Endothelial cell of umbilical vein (primary cell): Measurements from ENCODE around the gene LITAF. TPM values are rescaled to one million over a fixed set of nuclear protein-coding genes. Genes with fewer than 3 reads are reported as not detected.
"Not testable (repeated sequence)": the region's sequence is repeated elsewhere in the genome, so short reads cannot be mapped to it uniquely, and the experiment has no call there.

Experiments
- BruUV-seq: library from RNA; stranded (reverse); fragments of 400-500 nt; replicated peaks from 2 replicates; lab custom pipeline; 2021; lab: Mats Ljungman, UMichigan
- CTCF ChIA-PET: fragments of 300-600, 350-600 bp; sonication (Branson Sonifier 250); formaldehyde crosslinking; loops from one replicate; lab custom pipeline; 2021; ENCODE audit warnings: antibody characterized with exemption, inconsistent platforms; lab: Charles Lee
- POLR2A ChIA-PET: fragments of 300-600, 350-600 bp; sonication (Branson Sonifier 250); formaldehyde crosslinking; loops from one replicate; lab custom pipeline; 2021; ENCODE audit warnings: antibody characterized with exemption, inconsistent platforms; lab: Charles Lee
- DNase-seq: peaks from one replicate; pipeline ENCODE4 v3.0.0-alpha.2; 2011; ENCODE audit warnings: low read depth, low spot score
- FAIRE-seq: peaks from 2 replicates; lab custom pipeline; 2011; peaks lifted over from hg19 to GRCh38; lab: Jason Lieb, UNC
- H2AFZ ChIP-seq: 2 replicates; pipeline ENCODE4 v1.6.0; 2012; ENCODE audit warnings: low read depth, low read length, control low read depth, inconsistent platforms
- H3K27ac ChIP-seq: 2 replicates; pipeline ENCODE4 v1.5.1; 2011; ENCODE audit warnings: low read depth, mild to moderate bottlenecking, control low read depth, low read length, moderate library complexity; ENCODE audit not compliant: insufficient read depth
- H3K27me3 ChIP-seq, 2 experiments: 2 replicates each; pipeline versions ENCODE4 v1.6.0 to v1.6.1; 2011; ENCODE audit warnings: low read length in 2 of 2, mixed read lengths in 1 of 2; ENCODE audit not compliant: control insufficient read depth in 2 of 2, insufficient read depth in 2 of 2
- H3K36me3 ChIP-seq, 2 experiments: 2 replicates in 1 of 2; 3 replicates in 1 of 2; pipeline ENCODE4 v1.5.1; 2011; ENCODE audit warnings: low read length in 2 of 2, mild to moderate bottlenecking in 1 of 2, moderate library complexity in 1 of 2; ENCODE audit not compliant: control insufficient read depth in 2 of 2, insufficient read depth in 2 of 2; ENCODE audit errors: extremely low read depth in 1 of 2
- H3K4me1 ChIP-seq: 3 replicates; pipeline ENCODE4 v1.5.1; 2011; ENCODE audit warnings: mild to moderate bottlenecking, low read length; ENCODE audit not compliant: control insufficient read depth, insufficient read depth; ENCODE audit errors: extremely low read depth
- H3K4me2 ChIP-seq: 2 replicates; pipeline ENCODE4 v1.6.1; 2011; ENCODE audit warnings: low read length, control low read depth, mixed read lengths; ENCODE audit not compliant: insufficient read depth
- H3K4me3 ChIP-seq, 3 experiments: fragments of 200-600 bp in 1 of 3; sonication (generic), shearing (Covaris generic) in 1 of 3; replicated peaks in 1 of 3; 2 replicates each; pipeline ENCODE4 v1.5.1; 2011 to 2016; ENCODE audit warnings: control low read depth in 3 of 3, low read length in 3 of 3, mild to moderate bottlenecking in 2 of 3, inconsistent platforms in 1 of 3, low read depth in 1 of 3, moderate library complexity in 1 of 3; ENCODE audit not compliant: insufficient read depth in 1 of 3
- H3K79me2 ChIP-seq: 2 replicates; pipeline ENCODE4 v1.6.0; 2012; ENCODE audit warnings: low read length, inconsistent platforms; ENCODE audit not compliant: control insufficient read depth, insufficient read depth
- H3K9ac ChIP-seq: replicated peaks from 2 replicates; pipeline ENCODE3; 2011; ENCODE audit warnings: low read length, control low read depth; ENCODE audit not compliant: insufficient read depth; ENCODE audit errors: extremely low read depth
- H3K9me1 ChIP-seq: replicated peaks from 3 replicates; pipeline ENCODE4 v1.6.0; 2011; ENCODE audit warnings: mild to moderate bottlenecking, low read length; ENCODE audit not compliant: control insufficient read depth, insufficient read depth; ENCODE audit errors: extremely low read depth
- H3K9me3 ChIP-seq: replicated peaks from 2 replicates; pipeline ENCODE4 v1.5.1; 2012; ENCODE audit warnings: low read length, inconsistent platforms; ENCODE audit not compliant: control insufficient read depth, insufficient read depth
- H4K20me1 ChIP-seq: replicated peaks from 2 replicates; pipeline ENCODE3; 2011; ENCODE audit warnings: mild to moderate bottlenecking, low read length; ENCODE audit not compliant: control insufficient read depth, insufficient read depth; ENCODE audit errors: extremely low read depth
- CTCF ChIP-seq, 2 donors: IDR thresholded peaks; 1 replicate in 1 of 2; 2 replicates in 1 of 2; pipeline ENCODE4 v1.5.1; 2011; ENCODE audit warnings: low read length in 2 of 2, mild to moderate bottlenecking in 2 of 2, moderate library complexity in 2 of 2, control low read depth in 1 of 2, inconsistent platforms in 1 of 2, low read depth in 1 of 2; ENCODE audit not compliant: insufficient read depth in 1 of 2; ENCODE audit errors: extremely low read depth in 1 of 2
- EZH2 ChIP-seq: IDR thresholded peaks from 2 replicates; pipeline ENCODE4 v1.6.1; 2012; ENCODE audit warnings: borderline replicate concordance, low read depth, mild to moderate bottlenecking, moderate library complexity, low read length, inconsistent platforms; ENCODE audit not compliant: severe bottlenecking
- FOS ChIP-seq: IDR thresholded peaks from 2 replicates; pipeline ENCODE4 v1.6.1; 2011; ENCODE audit warnings: mild to moderate bottlenecking, low read length, moderate library complexity, borderline replicate concordance; ENCODE audit not compliant: insufficient read depth
- GATA2 ChIP-seq: IDR thresholded peaks from 2 replicates; pipeline ENCODE4 v1.7.0; 2011; ENCODE audit warnings: low read depth, mild to moderate bottlenecking, moderate library complexity, mixed read lengths, low read length; ENCODE audit not compliant: insufficient read length, insufficient read depth
- JUN ChIP-seq: IDR thresholded peaks from 2 replicates; pipeline ENCODE4 v1.6.1; 2011; ENCODE audit warnings: borderline replicate concordance, low read depth; ENCODE audit not compliant: insufficient read length, insufficient read depth
- MAX ChIP-seq: IDR thresholded peaks from 2 replicates; pipeline ENCODE4 v1.6.1; 2011; ENCODE audit not compliant: insufficient read depth, insufficient read length
- MYC ChIP-seq: IDR thresholded peaks from one replicate; pipeline ENCODE4 v1.6.1; 2011; ENCODE audit warnings: mild to moderate bottlenecking, low read depth, low read length
- POLR2A ChIP-seq: IDR thresholded peaks from 2 replicates; pipeline ENCODE4 v1.6.1; 2012; ENCODE audit warnings: low read depth, mild to moderate bottlenecking, control low read depth, low read length
- POLR2AphosphoS5 ChIP-seq: IDR thresholded peaks from 2 replicates; pipeline ENCODE4 v1.6.1; 2012; ENCODE audit warnings: low read depth, mild to moderate bottlenecking, control low read depth, low read length, moderate library complexity; ENCODE audit not compliant: insufficient read depth
- dilution Hi-C: fragments of 300-500 bp; cut with MboI; formaldehyde crosslinking; loops from one replicate; pipeline ENCODE4 v1.15.0; 2019; ENCODE audit warnings: low sequenced_read_pairs; ENCODE audit not compliant: extremely low pct_ligation_motif_present
- intact Hi-C: fragments of 100-400 bp; cut with micrococcal nuclease; formaldehyde crosslinking; loops from one replicate; pipeline ENCODE4 v1.10.0; 2022
- polyA plus RNA-seq, 4 experiments: library from polyadenylated mRNA; depleted of rRNA in 3 of 4; stranded (reverse) in 3 of 4; unstranded in 1 of 4; fragments of >200 nt; gene quantifications; 2 replicates each; pipeline versions ENCODE4 v1.2.1 to v1.2.3, GENCODE V29; 2011 to 2012; ENCODE audit warnings: missing spikeins in 1 of 4
- total RNA-seq: library from RNA; stranded (reverse); gene quantifications from 2 replicates; pipeline ENCODE4 v1.2.3, GENCODE V29; 2021

LITAF gene
- total and polyA plus RNA-seq, 2 donors (not counting 3 experiments of a cell fraction or from before 2014, with no cell fraction given): 15.2 to 27.2 TPM

GRCh38 chr16:11580451-11581086 lies 6.2 kb downstream of the LITAF start:
- H4K20me1 ChIP-seq: no peaks in the 10 kb centered on the region
- intact Hi-C loops (no loop called here), dilution Hi-C loops (no loop called here)
- POLR2A ChIA-PET: no interaction called here
- no peak for TF ChIP-seq MYC
- TF ChIP-seq POLR2AphosphoS5: no peak
- TF ChIP-seq CTCF (IDR thresholded peaks at IDR 0.05; ENCODE audit: extremely low read depth in 1 of 2, insufficient read depth in 1 of 2, low read depth in 1 of 2, low read length in 2 of 2): no peak
- no peak for TF ChIP-seq EZH2
- TF ChIP-seq FOS: no peak
- no peak for TF ChIP-seq MAX
- TF ChIP-seq POLR2A: no peak
- TF ChIP-seq GATA2: no peak
- no peak for TF ChIP-seq JUN
- H3K36me3 ChIP-seq: no peaks in the 10 kb centered on the region
- no peaks in the 10 kb centered on the region for H3K9me1 ChIP-seq
- H3K27me3 ChIP-seq: peaks cover 0 to under 1% of the 10 kb centered on the region in 2 experiments
- H3K79me2 ChIP-seq: no peaks in the 10 kb centered on the region
- H3K4me2 ChIP-seq: no peak overlapping the region
- no peak for DNase-seq
- no TSS peak for BruUV-seq
- CTCF ChIA-PET: interaction anchor here (1.0 kb wide), 1 partner anchor 173 kb away, joined by 3 read pairs; no protein-coding TSS in a partner anchor
- FAIRE-seq: no peak
- no peak overlapping the region for H3K4me3 ChIP-seq
- no peaks in the 10 kb centered on the region for H3K9me3 ChIP-seq
- no peak overlapping the region for H2AFZ ChIP-seq
- H3K27ac ChIP-seq: no peak overlapping the region
- no peak overlapping the region for H3K9ac ChIP-seq
- no peaks in the 10 kb centered on the region for H3K4me1 ChIP-seq

- BruUV-seq, FAIRE-seq, H3K4me3 ChIP-seq, H3K9me3 ChIP-seq, H3K27me3 ChIP-seq, POLR2A ChIA-PET, H3K4me1 ChIP-seq, H4K20me1 ChIP-seq, H3K9ac ChIP-seq, intact Hi-C loops, H3K27ac ChIP-seq, H3K36me3 ChIP-seq, H3K4me2 ChIP-seq, DNase-seq, H3K9me1 ChIP-seq, CTCF ChIA-PET, H2AFZ ChIP-seq, H3K79me2 ChIP-seq, dilution Hi-C loops: not testable (repeated sequence)
These were observed 9.4 kb downstream of the LITAF start for GRCh38 chr16:11577290-11577660.
